Activated T-helper 17 cell treated with anti-CD3 and anti-CD28 coated beads, Interleukin-2, amount 50 U/mL, for 72 hours (primary cell): ENCODE measurements around the gene AUH. TPM values are rescaled to one million over a fixed set of nuclear protein-coding genes. Genes with fewer than 3 reads are reported as not detected.

Source experiments
- ATAC-seq: fragments of 150-1000 bp; cut with Tn5 transposase; replicated peaks from 2 replicates; pipeline ENCODE4 v1.10.0; 2021; ENCODE audit warnings: mild to moderate bottlenecking, moderate library complexity
- H3K27ac Mint-ChIP-seq: one replicate; pipeline ENCODE4 v1.8.0; 2022; ENCODE audit warnings: mixed read lengths
- H3K27me3 Mint-ChIP-seq: one replicate; pipeline ENCODE4 v1.8.0; 2022; ENCODE audit warnings: mixed read lengths
- H3K36me3 Mint-ChIP-seq: one replicate; pipeline ENCODE4 v1.8.0; 2022; ENCODE audit warnings: low read depth, mild to moderate bottlenecking, mixed read lengths
- H3K4me1 Mint-ChIP-seq: one replicate; pipeline ENCODE4 v1.8.0; 2022; ENCODE audit warnings: mixed read lengths
- H3K4me3 Mint-ChIP-seq: one replicate; pipeline ENCODE4 v1.8.0; 2022; ENCODE audit warnings: mild to moderate bottlenecking, mixed read lengths
- H3K9me3 Mint-ChIP-seq: one replicate; pipeline ENCODE4 v1.8.0; 2022; ENCODE audit warnings: mixed read lengths
- total RNA-seq, 2 donors: library from RNA; stranded (reverse); gene quantifications; one replicate each; pipeline ENCODE4 v1.2.3, GENCODE V29; 2022

AUH gene
- total RNA-seq, 2 donors from 2014 or later = 38.2 to 45.7 TPM

DNA sequence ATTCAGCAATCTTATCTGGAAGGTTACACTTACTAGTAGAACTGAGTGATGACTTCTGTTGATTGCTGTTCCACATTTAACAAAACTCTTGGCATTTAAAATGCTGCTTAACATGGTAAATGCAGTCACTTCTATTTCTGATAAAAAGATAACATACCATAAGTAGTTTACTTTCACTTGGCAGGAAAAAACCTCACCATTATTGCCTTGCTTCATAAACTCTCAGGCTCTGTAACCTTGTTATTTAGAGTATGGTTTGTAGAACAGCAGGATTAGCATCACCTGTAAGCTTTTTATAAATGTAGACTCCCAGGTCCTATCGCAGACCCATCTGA is 55.5 kb downstream of the AUH start:
- Mint-ChIP-seq H3K9me3 (no peaks in the 10 kb centered on the region), H3K27me3 (no peaks in the 10 kb centered on the region), H3K4me1 (peaks cover 12% of the 10 kb centered on the region), H3K36me3 (peaks cover 69% of the 10 kb centered on the region), H3K4me3 (no peak overlapping the region), H3K27ac (no peak overlapping the region)
- ATAC-seq = no peak

DNA sequence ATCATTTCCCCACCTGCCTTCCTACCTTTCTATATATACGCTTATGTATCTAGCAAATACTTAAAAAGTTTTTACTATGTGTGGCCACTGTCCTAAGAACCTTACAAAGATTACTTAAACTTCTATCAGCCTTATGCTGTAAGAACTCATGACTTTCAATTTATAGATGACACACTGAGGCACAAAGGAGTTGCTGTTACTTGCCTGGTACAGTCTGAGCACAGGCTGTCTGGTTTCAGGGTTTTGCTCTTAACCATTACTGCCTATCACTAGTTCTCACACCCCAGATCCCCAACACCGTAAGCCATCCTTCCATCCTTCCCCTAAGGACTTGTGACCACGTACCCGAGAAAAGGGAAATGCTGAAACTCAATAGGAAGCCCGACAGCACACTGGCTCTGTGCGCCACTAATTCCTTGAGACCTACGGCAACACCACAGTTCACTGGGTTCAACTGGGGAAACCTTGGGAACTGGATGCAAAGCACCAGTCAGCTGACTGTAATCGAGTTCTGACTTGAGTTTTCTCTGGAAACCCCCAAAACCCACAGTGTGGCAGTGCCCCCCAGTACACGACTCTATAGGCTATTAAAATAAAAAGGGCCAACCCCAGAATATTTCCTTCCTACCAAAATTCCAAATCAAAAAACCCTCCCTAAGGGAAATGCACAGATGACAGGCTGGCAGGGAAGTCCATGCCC is 56.0 kb downstream of the AUH start:
- Mint-ChIP-seq H3K27me3 (no peaks in the 10 kb centered on the region), H3K4me1 (peaks cover 12% of the 10 kb centered on the region), H3K27ac (no peak overlapping the region), H3K4me3 (no peak overlapping the region), H3K36me3 (peaks cover 64% of the 10 kb centered on the region), H3K9me3 (no peaks in the 10 kb centered on the region)
- ATAC-seq = no peak

GRCh38 chr9:91303741-91304415 is 57.8 kb downstream of the AUH start:
- peaks cover 63% of the 10 kb centered on the region for H3K36me3 Mint-ChIP-seq
- no peak overlapping the region for H3K27ac Mint-ChIP-seq
- no peaks in the 10 kb centered on the region for H3K27me3 Mint-ChIP-seq
- H3K4me1 Mint-ChIP-seq = peaks cover 23% of the 10 kb centered on the region
- no peak for ATAC-seq
- no peak overlapping the region for H3K4me3 Mint-ChIP-seq
- no peaks in the 10 kb centered on the region for H3K9me3 Mint-ChIP-seq

GRCh38 chr9:91302831-91303230 is 58.9 kb downstream of the AUH start:
- H3K27ac Mint-ChIP-seq = no peak overlapping the region
- H3K4me1 Mint-ChIP-seq = peaks cover 19% of the 10 kb centered on the region
- ATAC-seq = no peak
- no peak overlapping the region for H3K4me3 Mint-ChIP-seq
- H3K36me3 Mint-ChIP-seq = peaks cover 69% of the 10 kb centered on the region
- H3K9me3 Mint-ChIP-seq = no peaks in the 10 kb centered on the region
- no peaks in the 10 kb centered on the region for H3K27me3 Mint-ChIP-seq

- no peaks in the 10 kb centered on the region for H3K27me3 Mint-ChIP-seq
- no peak overlapping the region for H3K27ac Mint-ChIP-seq
- no peaks in the 10 kb centered on the region for H3K9me3 Mint-ChIP-seq
- H3K4me3 Mint-ChIP-seq = no peak overlapping the region
- peaks cover 19% of the 10 kb centered on the region for H3K4me1 Mint-ChIP-seq
- H3K36me3 Mint-ChIP-seq = peaks cover 69% of the 10 kb centered on the region
- no peak for ATAC-seq
These were observed 60.6 kb downstream of the AUH start for GRCh38 chr9:91301161-91301560.

- Mint-ChIP-seq H3K4me1 (peaks cover 12% of the 10 kb centered on the region), H3K27ac (no peak overlapping the region), H3K9me3 (no peaks in the 10 kb centered on the region), H3K36me3 (peaks cover 78% of the 10 kb centered on the region), H3K27me3 (no peaks in the 10 kb centered on the region), H3K4me3 (no peak overlapping the region)
- no peak for ATAC-seq
These were observed 63.4 kb downstream of the AUH start for GRCh38 chr9:91298311-91298710.

DNA sequence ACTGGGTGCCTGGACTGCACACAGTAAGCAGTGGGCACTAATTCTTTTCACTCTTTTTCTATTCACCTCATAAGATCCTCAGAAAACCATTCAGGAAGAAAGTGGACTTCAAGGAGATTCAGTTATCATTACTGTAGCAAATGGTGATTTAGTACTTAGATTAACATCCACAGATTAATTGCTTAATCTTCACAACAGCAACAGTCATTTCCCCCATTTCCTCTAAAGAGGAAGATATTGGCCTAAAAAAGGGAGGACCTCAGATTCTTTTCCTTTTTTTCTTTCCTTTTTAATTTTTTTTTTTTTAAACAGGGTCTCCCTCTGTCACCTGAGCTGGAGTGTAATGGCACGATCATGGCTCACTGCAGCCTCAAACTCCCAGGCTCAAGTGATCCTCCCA is 64.4 kb downstream of the AUH start:
- Mint-ChIP-seq H3K36me3 (peaks cover 83% of the 10 kb centered on the region), H3K4me3 (no peak overlapping the region), H3K27ac (no peak overlapping the region), H3K4me1 (peaks cover 12% of the 10 kb centered on the region), H3K9me3 (no peaks in the 10 kb centered on the region), H3K27me3 (no peaks in the 10 kb centered on the region)
- no peak for ATAC-seq

- ATAC-seq = no peak
These were observed 65.4 kb downstream of the AUH start for GRCh38 chr9:91296354-91296753.

GRCh38 chr9:91295357-91295756 is 66.4 kb downstream of the AUH start:
- Mint-ChIP-seq H3K27ac (no peak overlapping the region), H3K9me3 (no peaks in the 10 kb centered on the region), H3K27me3 (no peaks in the 10 kb centered on the region), H3K36me3 (peaks cover 99% of the 10 kb centered on the region), H3K4me1 (peaks cover 8% of the 10 kb centered on the region), H3K4me3 (no peak overlapping the region)
- ATAC-seq = no peak

More at GRCh38 chr9:91296354-91296753, 65.4 kb downstream of the AUH start:
- Mint-ChIP-seq H3K27me3 (no peaks in the 10 kb centered on the region), H3K9me3 (no peaks in the 10 kb centered on the region), H3K4me3 (no peak overlapping the region), H3K4me1 (peaks cover 12% of the 10 kb centered on the region), H3K27ac (no peak overlapping the region), H3K36me3 (peaks cover 93% of the 10 kb centered on the region)

- Mint-ChIP-seq H3K4me3 (no peak overlapping the region), H3K9me3 (no peaks in the 10 kb centered on the region), H3K27me3 (no peaks in the 10 kb centered on the region), H3K36me3 (peaks cover 78% of the 10 kb centered on the region), H3K27ac (no peak overlapping the region), H3K4me1 (peaks cover under 1% of the 10 kb centered on the region)
- ATAC-seq = no peak
These were observed 69.9 kb downstream of the AUH start for GRCh38 chr9:91291866-91292265.

DNA sequence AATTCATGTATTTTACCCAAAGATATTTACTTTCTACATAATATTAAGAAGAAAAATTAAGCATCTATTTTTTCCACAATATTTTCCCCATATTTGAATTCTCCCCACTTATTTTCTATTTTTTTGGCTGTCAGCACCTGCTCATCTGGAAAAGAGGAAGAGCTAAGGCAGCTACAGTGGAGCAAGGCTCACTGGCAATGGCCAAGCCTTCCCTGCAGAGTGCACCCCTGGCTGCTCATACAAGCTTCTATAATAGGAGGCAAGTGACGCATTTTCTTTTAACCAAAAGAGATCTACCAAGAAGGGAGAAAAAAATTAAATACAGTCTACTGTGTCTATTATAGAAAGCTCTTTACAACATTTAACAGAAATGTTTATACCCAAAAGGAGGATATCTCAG is 72.5 kb downstream of the AUH start:
- H3K4me3 Mint-ChIP-seq = no peak overlapping the region
- ATAC-seq = no peak
- peaks cover 19% of the 10 kb centered on the region for H3K4me1 Mint-ChIP-seq
- H3K36me3 Mint-ChIP-seq = peaks cover 66% of the 10 kb centered on the region
- H3K27ac Mint-ChIP-seq = no peak overlapping the region
- no peaks in the 10 kb centered on the region for H3K9me3 Mint-ChIP-seq
- no peaks in the 10 kb centered on the region for H3K27me3 Mint-ChIP-seq

DNA sequence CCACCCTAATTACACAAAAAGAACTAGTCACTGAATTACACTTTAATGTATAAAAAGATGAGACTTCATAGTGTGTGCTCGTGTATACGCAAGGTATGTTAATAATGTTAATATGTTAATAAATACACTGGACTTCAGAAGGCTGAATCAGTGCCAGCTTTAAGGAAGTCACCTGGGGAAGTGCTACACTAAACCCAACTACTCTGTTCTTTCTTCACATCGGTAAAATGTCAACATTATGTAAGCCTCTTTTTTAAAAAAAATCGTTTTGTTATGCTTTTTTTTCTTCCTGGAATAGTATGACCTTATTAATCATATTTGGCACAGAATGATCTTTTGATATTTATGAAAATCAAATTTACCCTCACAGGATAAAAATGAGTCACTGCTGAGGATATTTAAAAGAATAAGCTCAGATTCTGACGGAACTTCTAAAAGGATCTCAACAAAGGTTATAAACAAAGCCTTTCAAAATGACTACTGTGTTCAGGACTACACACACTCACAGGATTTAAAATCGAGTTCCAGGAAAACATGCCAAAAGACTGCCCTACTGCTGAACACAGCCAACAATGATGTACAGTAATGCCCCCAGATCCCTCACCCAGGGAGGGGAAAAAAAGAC is 75.9 kb downstream of the AUH start:
- no peaks in the 10 kb centered on the region for H3K27me3 Mint-ChIP-seq
- H3K27ac Mint-ChIP-seq = peak overlapping the region; percentile 50
- H3K36me3 Mint-ChIP-seq = peaks cover 56% of the 10 kb centered on the region
- H3K9me3 Mint-ChIP-seq = no peaks in the 10 kb centered on the region
- H3K4me3 Mint-ChIP-seq = peak overlapping the region; percentile 19
- peak; percentile 92 for ATAC-seq
- peaks cover 20% of the 10 kb centered on the region for H3K4me1 Mint-ChIP-seq

DNA sequence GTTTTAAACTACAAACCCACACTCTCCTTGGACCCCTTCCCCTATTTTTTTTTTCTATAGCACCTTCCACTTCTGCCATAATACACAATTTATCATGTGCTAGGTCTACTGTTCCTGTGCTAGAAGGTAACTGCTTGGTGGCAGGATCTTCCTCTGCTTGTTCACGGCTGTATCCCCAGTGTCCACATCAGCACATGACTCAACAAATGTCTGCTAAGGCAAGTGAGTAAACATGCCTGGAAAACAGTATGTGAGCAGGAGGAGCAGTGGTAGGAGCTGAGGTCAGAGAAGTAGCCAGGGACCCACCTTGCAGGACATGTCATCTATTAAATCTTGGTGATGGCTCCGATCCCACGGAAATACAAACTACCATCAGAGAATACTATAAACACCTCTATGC is 79.4 kb downstream of the AUH start:
- H3K4me3 Mint-ChIP-seq = no peak overlapping the region
- H3K9me3 Mint-ChIP-seq = peaks cover 4% of the 10 kb centered on the region
- H3K36me3 Mint-ChIP-seq = peaks cover 50% of the 10 kb centered on the region
- peaks cover 20% of the 10 kb centered on the region for H3K4me1 Mint-ChIP-seq
- no peak overlapping the region for H3K27ac Mint-ChIP-seq
- no peak for ATAC-seq
- H3K27me3 Mint-ChIP-seq = no peaks in the 10 kb centered on the region

DNA sequence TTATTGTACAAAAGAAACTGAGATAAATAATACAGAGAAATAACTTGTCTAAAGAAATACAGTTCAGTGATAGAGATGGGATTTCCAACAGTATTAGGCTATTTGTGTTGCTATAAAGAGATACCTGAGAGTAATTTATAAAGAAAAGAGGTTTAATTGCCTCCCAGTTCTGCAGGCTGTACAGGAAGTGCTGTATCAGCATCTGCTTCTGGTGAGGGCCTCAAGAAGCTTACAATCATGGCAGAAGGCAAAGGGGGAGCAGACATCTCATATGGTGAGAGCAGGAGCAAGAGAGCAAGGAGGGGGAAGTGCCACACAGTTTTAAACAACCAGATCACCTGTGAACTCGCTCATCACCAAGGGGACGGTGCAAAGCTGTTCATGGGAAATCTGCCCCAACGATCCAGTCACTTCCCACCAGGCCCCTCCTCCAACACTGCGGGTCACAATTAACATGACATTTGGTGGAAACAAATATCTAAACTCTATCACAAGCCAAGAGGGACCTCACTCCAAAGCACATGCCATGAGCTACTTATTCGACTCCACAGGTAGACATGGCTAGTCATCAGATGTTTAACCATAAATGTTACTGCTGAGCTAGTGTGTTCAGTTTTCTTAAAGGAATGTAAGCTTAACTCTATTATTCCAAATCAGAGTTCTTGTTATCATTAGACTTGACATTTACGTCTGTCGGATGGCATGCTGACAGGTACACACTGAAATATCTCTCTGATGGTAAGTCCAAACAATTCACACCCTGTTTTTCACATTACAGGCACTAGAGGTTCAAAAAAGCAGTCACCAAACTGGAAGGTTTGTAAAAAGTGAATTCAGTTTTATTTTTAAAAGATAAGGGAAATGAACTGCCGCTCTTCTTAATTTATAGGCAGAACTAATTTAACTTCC is 82.2 kb downstream of the AUH start:
- Mint-ChIP-seq H3K27me3 (no peaks in the 10 kb centered on the region), H3K9me3 (peaks cover 4% of the 10 kb centered on the region), H3K4me3 (no peak overlapping the region), H3K36me3 (peaks cover 46% of the 10 kb centered on the region), H3K4me1 (peaks cover 18% of the 10 kb centered on the region), H3K27ac (peak overlapping the region; percentile 26)
- ATAC-seq = no peak
